ENCODE measurements around the gene STH. TPM values are rescaled to one million over a fixed set of nuclear protein-coding genes. Genes with fewer than 3 reads are reported as not detected.

The STH gene
- total RNA-seq, 4 donors from 2014 or later = not detected

DNA sequence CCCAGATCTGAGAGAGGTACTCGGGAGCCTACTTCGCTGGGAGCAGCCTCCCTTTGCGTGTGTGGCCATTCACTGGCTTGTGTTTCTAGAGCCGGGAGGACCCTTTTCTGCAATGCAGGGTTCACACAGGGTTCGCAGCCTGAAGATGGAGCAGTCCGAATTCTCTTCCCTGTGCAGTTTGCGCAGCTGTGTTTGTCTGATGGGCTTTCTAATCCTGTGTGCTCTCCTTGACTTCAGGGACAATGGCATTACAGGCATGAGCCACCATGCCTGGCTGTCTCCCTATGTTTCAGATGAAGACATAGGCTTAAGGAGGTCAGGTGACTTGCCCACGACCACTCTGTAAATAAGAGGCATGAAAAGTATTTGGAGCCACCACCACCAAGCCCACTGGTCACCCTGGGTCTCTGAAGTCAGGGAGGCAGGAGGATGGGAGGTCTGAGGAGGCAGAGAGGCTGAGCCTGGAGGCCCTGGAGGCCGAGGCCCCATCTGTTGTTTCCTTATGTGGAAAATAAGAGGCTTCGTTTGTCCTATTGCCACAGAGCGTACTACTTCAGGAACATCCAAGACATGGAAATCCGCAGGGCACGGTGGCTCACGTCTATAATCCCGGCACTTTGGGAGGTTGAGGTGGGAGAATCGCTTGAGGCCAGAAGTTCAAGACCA, 5.0 kb upstream of the STH start:
- Histone ChIP-seq H3K27me3 (no peaks in the 10 kb centered on the region), H3K4me3 (no peak overlapping the region), H3K36me3 (no peaks in the 10 kb centered on the region), H3K9me3 (no peaks in the 10 kb centered on the region), H3K4me1 (peaks cover 0 to 12% (median 0%) of the 10 kb centered on the region in 3 donors), H3K27ac (no peak overlapping the region)
- TF ChIP-seq, protein P1, sequence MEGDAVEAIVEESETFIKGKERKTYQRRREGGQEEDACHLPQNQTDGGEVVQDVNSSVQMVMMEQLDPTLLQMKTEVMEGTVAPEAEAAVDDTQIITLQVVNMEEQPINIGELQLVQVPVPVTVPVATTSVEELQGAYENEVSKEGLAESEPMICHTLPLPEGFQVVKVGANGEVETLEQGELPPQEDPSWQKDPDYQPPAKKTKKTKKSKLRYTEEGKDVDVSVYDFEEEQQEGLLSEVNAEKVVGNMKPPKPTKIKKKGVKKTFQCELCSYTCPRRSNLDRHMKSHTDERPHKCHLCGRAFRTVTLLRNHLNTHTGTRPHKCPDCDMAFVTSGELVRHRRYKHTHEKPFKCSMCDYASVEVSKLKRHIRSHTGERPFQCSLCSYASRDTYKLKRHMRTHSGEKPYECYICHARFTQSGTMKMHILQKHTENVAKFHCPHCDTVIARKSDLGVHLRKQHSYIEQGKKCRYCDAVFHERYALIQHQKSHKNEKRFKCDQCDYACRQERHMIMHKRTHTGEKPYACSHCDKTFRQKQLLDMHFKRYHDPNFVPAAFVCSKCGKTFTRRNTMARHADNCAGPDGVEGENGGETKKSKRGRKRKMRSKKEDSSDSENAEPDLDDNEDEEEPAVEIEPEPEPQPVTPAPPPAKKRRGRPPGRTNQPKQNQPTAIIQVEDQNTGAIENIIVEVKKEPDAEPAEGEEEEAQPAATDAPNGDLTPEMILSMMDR (IDR thresholded peaks at IDR 0.05) = no peak
- TF ChIP-seq POLR2A (IDR thresholded peaks at IDR 0.05) = no peak
- DNase-seq = no peak
- intact Hi-C loops (cut with DNase I) = no loop called here
- 84 to 85% methylated on average over 12 to 15 of the region's 16 CpGs for WGBS, 2 donors

- Histone ChIP-seq H3K27me3 (no peaks in the 10 kb centered on the region), H3K9me3 (no peaks in the 10 kb centered on the region), H3K36me3 (no peaks in the 10 kb centered on the region), H3K4me1 (peaks cover 0 to 21% (median 0%) of the 10 kb centered on the region in 3 donors), H3K4me3 (no peak overlapping the region), H3K27ac (no peak overlapping the region)
- WGBS, 2 donors = 77 to 93% methylated on average over 5 to 6 of the region's 8 CpGs
- intact Hi-C loops (cut with DNase I) = no loop called here
- DNase-seq = no peak
- no peak for TF ChIP-seq POLR2A (IDR thresholded peaks at IDR 0.05)
- TF ChIP-seq, protein P1 (IDR thresholded peaks at IDR 0.05) = no peak
Observed at GRCh38 chr17:45994987-45995386, 4.1 kb upstream of the STH start.

GRCh38 chr17:45995627-45996270, 3.3 kb upstream of the STH start:
- Histone ChIP-seq H3K27me3 (no peaks in the 10 kb centered on the region), H3K36me3 (no peaks in the 10 kb centered on the region), H3K27ac (no peak overlapping the region), H3K4me1 (peaks cover 0 to 28% (median 0%) of the 10 kb centered on the region in 3 donors), H3K9me3 (no peaks in the 10 kb centered on the region), H3K4me3 (no peak overlapping the region)
- TF ChIP-seq, protein P1 (IDR thresholded peaks at IDR 0.05) = no peak
- TF ChIP-seq POLR2A (IDR thresholded peaks at IDR 0.05) = no peak
- intact Hi-C loops (cut with DNase I) = no loop called here
- WGBS, 2 donors = 76 to 88% methylated on average over 10 to 11 of the region's 14 CpGs
- no peak for DNase-seq

- no peak for TF ChIP-seq POLR2A (IDR thresholded peaks at IDR 0.05)
- TF ChIP-seq, protein P1 (IDR thresholded peaks at IDR 0.05) = no peak
- 66 to 85% methylated on average over 7 to 14 of the region's 31 CpGs for WGBS, 2 donors
- intact Hi-C loops (cut with DNase I) = no loop called here
- H3K27ac ChIP-seq = no peak overlapping the region
- H3K4me1 ChIP-seq = peaks cover 0 to 33% (median 0%) of the 10 kb centered on the region in 3 donors
- no peaks in the 10 kb centered on the region for H3K36me3 ChIP-seq
- H3K9me3 ChIP-seq = no peaks in the 10 kb centered on the region
- no peak overlapping the region for H3K4me3 ChIP-seq
- H3K27me3 ChIP-seq = no peaks in the 10 kb centered on the region
- no peak for DNase-seq
Observed at GRCh38 chr17:45996282-45996937, 2.6 kb upstream of the STH start.

DNA sequence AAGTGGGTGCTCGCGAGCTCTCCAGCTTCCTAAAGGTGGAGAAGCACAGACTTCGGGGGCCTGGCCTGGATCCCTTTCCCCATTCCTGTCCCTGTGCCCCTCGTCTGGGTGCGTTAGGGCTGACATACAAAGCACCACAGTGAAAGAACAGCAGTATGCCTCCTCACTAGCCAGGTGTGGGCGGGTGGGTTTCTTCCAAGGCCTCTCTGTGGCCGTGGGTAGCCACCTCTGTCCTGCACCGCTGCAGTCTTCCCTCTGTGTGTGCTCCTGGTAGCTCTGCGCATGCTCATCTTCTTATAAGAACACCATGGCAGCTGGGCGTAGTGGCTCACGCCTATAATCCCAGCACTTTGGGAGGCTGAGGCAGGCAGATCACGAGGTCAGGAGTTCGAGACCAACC, 1.9 kb upstream of the STH start:
- DNase-seq = no peak
- no peak overlapping the region for H3K27ac ChIP-seq
- TF ChIP-seq, protein P1 (IDR thresholded peaks at IDR 0.05) = no peak
- TF ChIP-seq POLR2A (IDR thresholded peaks at IDR 0.05) = no peak
- no peaks in the 10 kb centered on the region for H3K27me3 ChIP-seq
- peaks cover 0 to 36% (median 0%) of the 10 kb centered on the region in 3 donors for H3K4me1 ChIP-seq
- H3K4me3 ChIP-seq = no peak overlapping the region
- H3K36me3 ChIP-seq = no peaks in the 10 kb centered on the region
- H3K9me3 ChIP-seq = no peaks in the 10 kb centered on the region
- 77 to 80% methylated on average over 1 to 4 of the region's 13 CpGs for WGBS, 2 donors
- intact Hi-C loops (cut with DNase I) = no loop called here
